PC-9 (cell line): ENCODE results near the gene CRACR2A. TPM values are rescaled to one million over a fixed set of nuclear protein-coding genes. Genes with fewer than 3 reads are reported as not detected.

Experiments
- BruUV-seq: library from RNA; stranded (reverse); fragments of 400-500 nt; replicated peaks from 2 replicates; lab custom pipeline; 2021; lab: Mats Ljungman, UMichigan
- CTCF ChIA-PET: fragments of 300-600 bp; sonication (Branson Sonifier 250); formaldehyde crosslinking; loops from one replicate; lab custom pipeline; 2022; ENCODE audit warnings: antibody characterized with exemption; lab: Charles Lee
- POLR2A ChIA-PET: fragments of 300-600 bp; sonication (Branson Sonifier 250); formaldehyde crosslinking; loops from one replicate; lab custom pipeline; 2022; ENCODE audit warnings: antibody characterized with exemption; ENCODE audit not compliant: unreplicated experiment; lab: Charles Lee
- DNase-seq, 2 experiments: peaks; one replicate each; pipeline versions ENCODE4 v3.0.0 to v3.0.0-alpha.2; 2015 to 2022; ENCODE audit warnings: mixed read lengths in 1 of 2
- H2AFZ ChIP-seq: fragments of 200-600 bp; sonication (generic); 2 replicates; pipeline ENCODE4 v1.8.1; 2017; ENCODE audit warnings: antibody characterized with exemption
- H3F3A ChIP-seq: fragments of 200-600 bp; sonication (generic); 2 replicates; pipeline ENCODE4 v1.8.1; 2017; ENCODE audit warnings: antibody characterized with exemption, mild to moderate bottlenecking, low read depth; ENCODE audit not compliant: insufficient read depth
- H3K27ac ChIP-seq: fragments of 200-600 bp; sonication (generic); 2 replicates; pipeline ENCODE4 v1.6.1; 2016; ENCODE audit warnings: mixed run types
- H3K27me3 ChIP-seq: fragments of 200-600 bp; sonication (generic); 2 replicates; pipeline ENCODE4 v1.6.1; 2016; ENCODE audit warnings: low read depth, mixed run types; ENCODE audit not compliant: insufficient read depth
- H3K36me3 ChIP-seq: fragments of 200-600 bp; sonication (generic); 2 replicates; pipeline ENCODE4 v1.6.1; 2016; ENCODE audit warnings: low read depth, mixed run types
- H3K4me1 ChIP-seq: fragments of 200-600 bp; sonication (generic); replicated peaks from 2 replicates; pipeline ENCODE4 v1.6.1; 2016; ENCODE audit warnings: mixed run types; ENCODE audit not compliant: insufficient read depth
- H3K4me2 ChIP-seq: fragments of 200-600 bp; sonication (generic); 2 replicates; pipeline ENCODE4 v1.6.1; 2017; ENCODE audit warnings: mixed run types
- H3K4me3 ChIP-seq: fragments of 200-600 bp; sonication (generic); 2 replicates; pipeline ENCODE4 v1.6.1; 2016; ENCODE audit warnings: mixed run types
- H3K79me2 ChIP-seq: fragments of 200-600 bp; sonication (generic); 2 replicates; pipeline ENCODE4 v1.6.1; 2017; ENCODE audit warnings: low read depth, mixed run types
- H3K9me2 ChIP-seq: fragments of 200-600 bp; sonication (generic); 2 replicates; pipeline ENCODE4 v1.8.1; 2017; ENCODE audit warnings: mild to moderate bottlenecking; ENCODE audit not compliant: insufficient read depth
- H3K9me3 ChIP-seq: fragments of 200-600 bp; sonication (generic); 2 replicates; pipeline ENCODE4 v1.8.1; 2016; ENCODE audit warnings: low read depth; ENCODE audit not compliant: insufficient read depth
- H4K20me1 ChIP-seq: fragments of 200-600 bp; sonication (generic); 2 replicates; pipeline ENCODE4 v1.8.1; 2017; ENCODE audit not compliant: insufficient read depth
- EZH2 ChIP-seq: fragments of 200-600 bp; sonication (generic); IDR thresholded peaks from 2 replicates; pipeline ENCODE4 v1.8.0; 2017; ENCODE audit warnings: antibody characterized with exemption, low read depth
- intact Hi-C: fragments of 100-400 bp; cut with micrococcal nuclease; formaldehyde crosslinking; loops from one replicate; pipeline ENCODE4 v1.10.0; 2022; ENCODE audit not compliant: unreplicated experiment
- total RNA-seq: library from RNA; stranded (reverse); gene quantifications from 2 replicates; pipeline ENCODE4 v1.2.3, GENCODE V29; 2021
- TF ChIP-seq, protein P1 (sequence below): fragments of 200-600 bp; sonication (generic); conservative IDR thresholded peaks from 2 replicates; pipeline ENCODE4 v1.6.1; 2017; ENCODE audit warnings: mixed run types, antibody characterized with exemption, mild to moderate bottlenecking, moderate library complexity

Gene CRACR2A
- total RNA-seq, 1 experiment from 2014 or later = not detected

DNA sequence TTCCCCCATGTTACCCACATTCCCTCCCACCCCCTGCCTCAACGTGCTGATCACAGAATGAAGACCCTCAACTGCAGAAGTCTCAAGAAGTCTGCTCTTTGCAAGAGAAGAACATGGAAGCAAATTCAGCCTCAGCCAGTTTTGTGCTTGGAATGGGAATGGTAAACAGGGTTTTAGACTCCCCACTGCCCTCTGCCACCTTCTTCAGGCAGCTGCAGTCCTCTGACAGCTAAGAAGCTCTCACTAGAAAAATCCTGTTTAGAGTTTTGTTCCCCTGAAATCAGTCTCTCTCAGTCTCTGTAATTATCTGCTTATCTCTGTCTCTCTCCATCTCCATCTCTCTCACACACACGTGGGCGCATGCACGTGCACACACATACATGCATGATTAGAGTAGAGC is 85.4 kb downstream of the CRACR2A start:
- H3F3A ChIP-seq = no peaks in the 10 kb centered on the region
- H3K27ac ChIP-seq = no peak overlapping the region
- intact Hi-C loops = no loop called here
- H2AFZ ChIP-seq = no peak overlapping the region
- no peaks in the 10 kb centered on the region for H3K36me3 ChIP-seq
- no peaks in the 10 kb centered on the region for H3K9me3 ChIP-seq
- no peaks in the 10 kb centered on the region for H3K4me1 ChIP-seq
- no peaks in the 10 kb centered on the region for H4K20me1 ChIP-seq
- TF ChIP-seq, protein P1, sequence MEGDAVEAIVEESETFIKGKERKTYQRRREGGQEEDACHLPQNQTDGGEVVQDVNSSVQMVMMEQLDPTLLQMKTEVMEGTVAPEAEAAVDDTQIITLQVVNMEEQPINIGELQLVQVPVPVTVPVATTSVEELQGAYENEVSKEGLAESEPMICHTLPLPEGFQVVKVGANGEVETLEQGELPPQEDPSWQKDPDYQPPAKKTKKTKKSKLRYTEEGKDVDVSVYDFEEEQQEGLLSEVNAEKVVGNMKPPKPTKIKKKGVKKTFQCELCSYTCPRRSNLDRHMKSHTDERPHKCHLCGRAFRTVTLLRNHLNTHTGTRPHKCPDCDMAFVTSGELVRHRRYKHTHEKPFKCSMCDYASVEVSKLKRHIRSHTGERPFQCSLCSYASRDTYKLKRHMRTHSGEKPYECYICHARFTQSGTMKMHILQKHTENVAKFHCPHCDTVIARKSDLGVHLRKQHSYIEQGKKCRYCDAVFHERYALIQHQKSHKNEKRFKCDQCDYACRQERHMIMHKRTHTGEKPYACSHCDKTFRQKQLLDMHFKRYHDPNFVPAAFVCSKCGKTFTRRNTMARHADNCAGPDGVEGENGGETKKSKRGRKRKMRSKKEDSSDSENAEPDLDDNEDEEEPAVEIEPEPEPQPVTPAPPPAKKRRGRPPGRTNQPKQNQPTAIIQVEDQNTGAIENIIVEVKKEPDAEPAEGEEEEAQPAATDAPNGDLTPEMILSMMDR = no peak
- TF ChIP-seq EZH2 = no peak
- H3K79me2 ChIP-seq = no peaks in the 10 kb centered on the region
- H3K4me3 ChIP-seq = no peak overlapping the region
- H3K4me2 ChIP-seq = no peak overlapping the region
- DNase-seq = no peak
- no TSS peak for BruUV-seq
- CTCF ChIA-PET = no interaction called here
- POLR2A ChIA-PET = interaction anchor here (0.6 kb wide), 1 partner anchor 367 kb away, joined by 5 read pairs; no protein-coding TSS in a partner anchor
- no peaks in the 10 kb centered on the region; the same call in 1 of the 2 replicates for H3K9me2 ChIP-seq
- peaks cover 63% of the 10 kb centered on the region for H3K27me3 ChIP-seq

DNA sequence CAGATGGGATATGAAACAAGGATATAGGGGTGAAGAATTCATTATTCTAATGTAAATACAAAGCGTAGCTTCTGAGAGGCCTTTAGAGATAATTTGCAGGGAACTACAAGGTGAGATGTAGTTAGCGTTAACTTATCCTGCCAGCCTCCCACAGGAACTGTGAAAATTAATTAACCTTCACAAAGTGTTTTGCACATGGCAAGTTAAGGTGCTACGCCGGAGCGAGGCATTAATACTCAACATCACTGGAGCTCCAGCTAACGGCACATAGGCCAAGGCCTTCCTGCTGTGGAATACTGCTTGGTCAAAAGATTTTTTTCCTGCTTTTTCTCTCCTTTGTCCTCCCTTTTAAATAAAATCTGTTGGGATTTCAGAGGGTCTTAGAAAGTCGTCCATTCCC is 86.5 kb downstream of the CRACR2A start:
- DNase-seq = no peak
- Histone ChIP-seq H2AFZ (no peak overlapping the region), H3K79me2 (no peaks in the 10 kb centered on the region), H3K9me2 (no peaks in the 10 kb centered on the region; the same call in 1 of the 2 replicates), H3F3A (no peaks in the 10 kb centered on the region), H3K4me2 (no peak overlapping the region), H3K27ac (no peak overlapping the region), H3K4me1 (no peaks in the 10 kb centered on the region), H3K36me3 (no peaks in the 10 kb centered on the region), H3K27me3 (peaks cover 70% of the 10 kb centered on the region), H3K4me3 (no peak overlapping the region), H3K9me3 (no peaks in the 10 kb centered on the region), H4K20me1 (no peaks in the 10 kb centered on the region)
- ChIA-PET CTCF (no interaction called here), POLR2A (no interaction called here)
- no TSS peak for BruUV-seq
- intact Hi-C loops = no loop called here
- TF ChIP-seq, protein P1 = no peak
- no peak for TF ChIP-seq EZH2

GRCh38 chr12:3662521-3662921 is 90.4 kb downstream of the CRACR2A start:
- POLR2A ChIA-PET = no interaction called here
- Histone ChIP-seq H3K9me3 (no peaks in the 10 kb centered on the region), H3F3A (no peaks in the 10 kb centered on the region), H2AFZ (no peak overlapping the region), H4K20me1 (no peaks in the 10 kb centered on the region), H3K27ac (no peak overlapping the region), H3K27me3 (peaks cover 73% of the 10 kb centered on the region), H3K79me2 (no peaks in the 10 kb centered on the region), H3K4me1 (no peaks in the 10 kb centered on the region), H3K4me2 (no peak overlapping the region), H3K9me2 (no peaks in the 10 kb centered on the region; the same call in 1 of the 2 replicates), H3K4me3 (no peak overlapping the region), H3K36me3 (no peaks in the 10 kb centered on the region)
- no peak for DNase-seq
- TF ChIP-seq, protein P1 = no peak
- TF ChIP-seq EZH2 = no peak
- CTCF ChIA-PET = no interaction called here
- no TSS peak for BruUV-seq
- intact Hi-C loops = no loop called here
